SK-N-SH (cell line): ENCODE results near the gene NLRC4. TPM values are rescaled to one million over a fixed set of nuclear protein-coding genes. Genes with fewer than 3 reads are reported as not detected.
"Not testable (repeated sequence)": the region's sequence is repeated elsewhere in the genome, so short reads cannot be mapped to it uniquely, and the experiment has no call there.

ENCODE experiments used
- CTCF ChIA-PET: fragments of 300-600, 350-600 bp; formaldehyde crosslinking; extraction: SDS; loops from one replicate; lab custom pipeline; 2021; lab: Yijun Ruan, JAX
- POLR2A ChIA-PET: fragments of 350-600 bp; sonication (Branson Sonifier 250); formaldehyde crosslinking; extraction: SDS; loops from one replicate; lab custom pipeline; 2020; ENCODE audit warnings: antibody characterized with exemption, inconsistent platforms; lab: Yijun Ruan, JAX
- DNase-seq: peaks from one replicate; pipeline ENCODE4 v3.0.0; 2012
- H2AFZ ChIP-seq: fragments of 200-600 bp; sonication (generic); 2 replicates; pipeline ENCODE4 v1.8.1; 2016; ENCODE audit warnings: antibody characterized with exemption, mild to moderate bottlenecking, low read depth
- H3F3A ChIP-seq: fragments of 200-600 bp; sonication (generic); replicated peaks from 2 replicates; pipeline ENCODE3; 2016; ENCODE audit warnings: antibody characterized with exemption, mild to moderate bottlenecking; ENCODE audit not compliant: insufficient read depth
- H3K27ac ChIP-seq, 2 experiments: fragments of 200-500 bp in 1 of 2; fragments of 200-600 bp in 1 of 2; sonication (Bioruptor generic) in 1 of 2; sonication (generic), shearing (Covaris generic) in 1 of 2; 2 replicates each; pipeline versions ENCODE4 v1.5.1 to v1.6.1; 2014 to 2016; ENCODE audit warnings: low read depth in 2 of 2, inconsistent platforms in 1 of 2, low read length in 1 of 2, mild to moderate bottlenecking in 1 of 2, mixed read lengths in 1 of 2
- H3K27me3 ChIP-seq: fragments of 200-600 bp; sonication (generic), shearing (Covaris generic); 2 replicates; pipeline ENCODE4 v1.6.1; 2016; ENCODE audit warnings: mixed run types; ENCODE audit not compliant: insufficient read depth
- H3K36me3 ChIP-seq, 2 experiments: fragments of 200-500 bp in 1 of 2; fragments of 200-600 bp in 1 of 2; sonication (Bioruptor generic) in 1 of 2; sonication (generic) in 1 of 2; replicated peaks in 1 of 2; 2 replicates each; pipeline versions ENCODE3 to v1.5.1; 2014 to 2016; ENCODE audit warnings: low read length in 1 of 2, mild to moderate bottlenecking in 1 of 2; ENCODE audit not compliant: insufficient read depth in 2 of 2, control insufficient read depth in 1 of 2
- H3K4me1 ChIP-seq, 2 experiments: fragments of 200-500 bp in 1 of 2; fragments of 200-600 bp in 1 of 2; sonication (Bioruptor generic) in 1 of 2; sonication (generic), shearing (Covaris generic) in 1 of 2; 2 replicates each; pipeline versions ENCODE4 v1.5.1 to v1.6.1; 2014 to 2016; ENCODE audit warnings: low read depth in 1 of 2, low read length in 1 of 2, mixed run types in 1 of 2; ENCODE audit not compliant: insufficient read depth in 2 of 2, control insufficient read depth in 1 of 2
- H3K4me2 ChIP-seq: fragments of 200-600 bp; sonication (generic), shearing (Covaris generic); 2 replicates; pipeline ENCODE4 v1.6.1; 2017; ENCODE audit warnings: mixed run types
- H3K4me3 ChIP-seq, 2 experiments: fragments of 200-500 bp in 1 of 2; fragments of 200-600 bp in 1 of 2; sonication (Bioruptor generic) in 1 of 2; sonication (generic), shearing (Covaris generic) in 1 of 2; 2 replicates each; pipeline versions ENCODE4 v1.5.1 to v1.8.1; 2014 to 2016; ENCODE audit warnings: low read depth in 2 of 2, inconsistent platforms in 1 of 2, low read length in 1 of 2, mild to moderate bottlenecking in 1 of 2, mixed read lengths in 1 of 2, moderate library complexity in 1 of 2
- H3K79me2 ChIP-seq: fragments of 200-600 bp; sonication (generic); 2 replicates; pipeline ENCODE4 v1.8.1; 2017; ENCODE audit warnings: mild to moderate bottlenecking; ENCODE audit not compliant: insufficient read depth
- H3K9ac ChIP-seq: fragments of 200-600 bp; sonication (generic); 2 replicates; pipeline ENCODE4 v1.6.1; 2017; ENCODE audit warnings: mixed run types
- H3K9me2 ChIP-seq: fragments of 200-600 bp; sonication (generic); 2 replicates; pipeline ENCODE4 v1.6.1; 2017; ENCODE audit warnings: mixed run types
- H3K9me3 ChIP-seq: fragments of 200-600 bp; sonication (generic); 2 replicates; pipeline ENCODE4 v1.6.1; 2017; ENCODE audit warnings: mixed run types, mild to moderate bottlenecking, moderate library complexity
- H4K20me1 ChIP-seq: fragments of 200-600 bp; sonication (generic); 2 replicates; pipeline ENCODE4 v1.6.1; 2017; ENCODE audit warnings: mild to moderate bottlenecking, mixed run types; ENCODE audit not compliant: insufficient read depth
- CHD2 ChIP-seq: fragments of 150-350 bp; IDR thresholded peaks from 2 replicates; pipeline ENCODE4 v1.6.1; 2018; ENCODE audit warnings: low read length; ENCODE audit not compliant: partially characterized antibody
- ELF1 ChIP-seq: IDR thresholded peaks from 2 replicates; pipeline ENCODE4 v1.4.0; 2012
- EP300 ChIP-seq, 2 experiments: IDR thresholded peaks; 2 replicates each; pipeline versions ENCODE4 v1.4.0 to v1.6.1; 2012; ENCODE audit warnings: borderline replicate concordance in 1 of 2, low read depth in 1 of 2, low read length in 1 of 2
- EZH2phosphoT487 ChIP-seq: fragments of 200-600 bp; sonication (generic); IDR thresholded peaks from 2 replicates; pipeline ENCODE4 v1.6.1; 2017; ENCODE audit warnings: low read depth, mixed run types, mild to moderate bottlenecking, antibody characterized with exemption, moderate library complexity, borderline replicate concordance
- FOSL2 ChIP-seq: IDR thresholded peaks from 2 replicates; pipeline ENCODE4 v1.4.0; 2012; ENCODE audit warnings: low read depth, mild to moderate bottlenecking, moderate library complexity, borderline replicate concordance
- FOXJ3 ChIP-seq: sonication (generic); formaldehyde crosslinking; IDR thresholded peaks from 2 replicates; pipeline ENCODE4 v1.5.1; 2020; ENCODE audit warnings: mild to moderate bottlenecking, missing genetic modification reagents
- GATA2 ChIP-seq: sonication (generic); formaldehyde crosslinking; IDR thresholded peaks from 2 replicates; pipeline ENCODE4 v1.5.0; 2020; ENCODE audit warnings: mild to moderate bottlenecking, missing genetic modification reagents
- IRF3 ChIP-seq: fragments of 150-350 bp; IDR thresholded peaks from 2 replicates; pipeline ENCODE4 v1.6.1; 2016; ENCODE audit warnings: mild to moderate bottlenecking, low read depth, low read length
- JUND ChIP-seq: IDR thresholded peaks from 2 replicates; pipeline ENCODE4 v1.4.0; 2012
- MEF2A ChIP-seq: IDR thresholded peaks from 2 replicates; pipeline ENCODE4 v1.4.0; 2012; ENCODE audit warnings: low read depth, borderline replicate concordance
- MXI1 ChIP-seq: IDR thresholded peaks from 2 replicates; pipeline ENCODE4 v1.6.1; 2012; ENCODE audit warnings: mild to moderate bottlenecking, low read depth, low read length, improper control_type of control experiment
- NFIC ChIP-seq: IDR thresholded peaks from 2 replicates; pipeline ENCODE4 v1.4.0; 2012; ENCODE audit warnings: borderline replicate concordance
- NRF1 ChIP-seq: IDR thresholded peaks from 2 replicates; pipeline ENCODE4 v1.6.1; 2012; ENCODE audit warnings: low read depth, mild to moderate bottlenecking, low read length
- POLR2AphosphoS5 ChIP-seq: IDR thresholded peaks from 2 replicates; pipeline ENCODE4 v1.6.1; 2012; ENCODE audit warnings: low read depth, low read length
- RAD21 ChIP-seq: IDR thresholded peaks from 2 replicates; pipeline ENCODE4 v1.6.1; 2012; ENCODE audit warnings: mild to moderate bottlenecking, low read length
- RCOR1 ChIP-seq: fragments of 150-350 bp; IDR thresholded peaks from 2 replicates; pipeline ENCODE4 v1.6.1; 2017; ENCODE audit warnings: antibody characterized with exemption, low read length
- RFX5 ChIP-seq: IDR thresholded peaks from 2 replicates; pipeline ENCODE4 v1.6.1; 2012; ENCODE audit warnings: mild to moderate bottlenecking, improper control_type of control experiment, low read length
- SIN3A ChIP-seq: IDR thresholded peaks from 2 replicates; pipeline ENCODE4 v1.6.1; 2012; ENCODE audit warnings: low read depth, mild to moderate bottlenecking, low read length, moderate library complexity, borderline replicate concordance
- SMC3 ChIP-seq: IDR thresholded peaks from 2 replicates; pipeline ENCODE4 v1.6.1; 2012; ENCODE audit warnings: low read depth, low read length, improper control_type of control experiment
- TAF1 ChIP-seq: IDR thresholded peaks from 2 replicates; pipeline ENCODE4 v1.6.1; 2012; ENCODE audit warnings: low read depth, mild to moderate bottlenecking, low read length, moderate library complexity, borderline replicate concordance
- USF1 ChIP-seq: IDR thresholded peaks from 2 replicates; pipeline ENCODE4 v1.4.0; 2012; ENCODE audit warnings: low read depth, borderline replicate concordance
- YY1 ChIP-seq: IDR thresholded peaks from 2 replicates; pipeline ENCODE4 v1.4.0; 2012; ENCODE audit warnings: low read depth, mild to moderate bottlenecking
- WGBS: methylation state at CpG from one replicate; pipeline ENCODE4 v1.1.6; 2017; ENCODE audit warnings: low lambda C conversion rate; 5-methylcytosine and 5-hydroxymethylcytosine counted together
- polyA plus RNA-seq, 3 experiments: library from polyadenylated mRNA; depleted of rRNA; stranded (reverse); fragments of >200 nt; gene quantifications; 2 replicates each; pipeline ENCODE4 v1.2.3, GENCODE V29; 2012

NLRC4 gene
- 0.02 TPM in 1 of 2 replicates, not detected in the other for polyA plus RNA-seq (2012; rRNA removed)
- polyA plus RNA-seq (2012; cell fraction: cytosol; rRNA removed): not detected in 2 replicates
- not detected in 2 replicates for polyA plus RNA-seq (2012; cell fraction: nucleus; rRNA removed)

- Histone ChIP-seq H3K9me2 (no peaks in the 10 kb centered on the region), H3K27ac (no peak within 1 kb of the TSS), H3K9me3 (no peaks in the 10 kb centered on the region), H3K4me3 (no peak within 1 kb of the TSS), H3K79me2 (no peaks in the 10 kb centered on the region), H3K9ac (no peak within 1 kb of the TSS), H3K4me2 (no peak within 1 kb of the TSS), H3F3A (no peaks in the 10 kb centered on the region), H3K4me1 (no peaks in the 10 kb centered on the region), H3K36me3 (no peaks in the 10 kb centered on the region), H4K20me1 (no peaks in the 10 kb centered on the region), H2AFZ (peak within 1 kb of the TSS; percentile 20), H3K27me3 (no peaks in the 10 kb centered on the region)
- WGBS: 68% methylated on average over 7 of the region's 7 CpGs
- TF ChIP-seq NFIC (no peak), SIN3A (no peak), TAF1 (no peak), IRF3 (no peak), RAD21 (no peak), SMC3 (no peak), RFX5 (no peak), USF1 (no peak), CHD2 (no peak), POLR2AphosphoS5 (no peak)
- ChIA-PET POLR2A (no interaction called here), CTCF (interaction anchor here (0.6 to 1.3 kb wide), 3 partner anchors 8 to 44 kb away, joined by 3 to 4 read pairs (median 3); no protein-coding TSS in a partner anchor)
- no peak for DNase-seq
Observed at GRCh38 chr2:32264422-32265105, at the start of gene NLRC4. TSS of gene NLRC4 (minus strand) at chr2:32264886. CDS start at chr2:32256775, 8,111 bp downstream.

- peaks cover 4% of the 10 kb centered on the region for H3F3A ChIP-seq
- peaks cover 20 to 31% of the 10 kb centered on the region in 2 experiments for H3K36me3 ChIP-seq
- POLR2A ChIA-PET: no interaction called here
- no peak overlapping the region for H3K4me3 ChIP-seq
- no peak overlapping the region for H3K9ac ChIP-seq
- WGBS: 97% methylated on average over 7 of the region's 7 CpGs
- no peaks in the 10 kb centered on the region for H3K27me3 ChIP-seq
- no peak overlapping the region for H3K27ac ChIP-seq
- CTCF ChIA-PET: no interaction called here
- no peaks in the 10 kb centered on the region for H3K79me2 ChIP-seq
- no peaks in the 10 kb centered on the region for H3K4me1 ChIP-seq
- DNase-seq: no peak
- no peaks in the 10 kb centered on the region for H3K9me3 ChIP-seq
- no peaks in the 10 kb centered on the region for H4K20me1 ChIP-seq
- TF ChIP-seq EP300 (IDR thresholded peaks at IDR 0.05; ENCODE audit: borderline replicate concordance in 1 of 2, low read depth in 1 of 2, low read length in 1 of 2) (no peak), FOSL2 (no peak), ELF1 (no peak), FOXJ3 (no peak), NRF1 (no peak), RFX5 (no peak), EZH2phosphoT487 (no peak), YY1 (no peak), JUND (no peak), GATA2 (no peak), MXI1 (no peak), USF1 (no peak), SMC3 (no peak), RCOR1 (no peak), MEF2A (no peak), TAF1 (no peak)
- no peak overlapping the region for H3K4me2 ChIP-seq
- no peak overlapping the region for H2AFZ ChIP-seq
- no peaks in the 10 kb centered on the region for H3K9me2 ChIP-seq
Observed at GRCh38 chr2:32310577-32310976, 45.9 kb upstream of the NLRC4 start.

- Histone ChIP-seq H3K36me3 (peaks cover 22 to 38% of the 10 kb centered on the region in 2 experiments), H3K4me1 (peaks cover 0 to 12% of the 10 kb centered on the region in 2 experiments; a peak in 2 of 4 replicates), H3K79me2 (peaks cover 27% of the 10 kb centered on the region)
- H2AFZ ChIP-seq, H3K27ac ChIP-seq, H3F3A ChIP-seq, H3K9me3 ChIP-seq, H3K9ac ChIP-seq, H3K4me3 ChIP-seq, CTCF ChIA-PET, DNase-seq, H4K20me1 ChIP-seq, H3K27me3 ChIP-seq, POLR2A ChIA-PET, H3K4me2 ChIP-seq, H3K9me2 ChIP-seq: not testable (repeated sequence)
- 98% methylated on average over 34 of the region's 43 CpGs for WGBS
Observed at GRCh38 chr2:32293966-32294562, 29.4 kb upstream of the NLRC4 start.
